Coronary artery (tissue), 2 donors: ENCODE results near the gene KPNB1.

Experiments used
- DNase-seq: peaks from one replicate; pipeline ENCODE4 v3.0.0-alpha.2; 2017; ENCODE audit warnings: low spot score
- H3K27ac ChIP-seq, 2 donors: fragments of 200-600 bp; sonication (generic); one replicate each; pipeline ENCODE4 v1.5.1; 2016 to 2019
- H3K4me3 ChIP-seq: fragments of 200-600 bp; sonication (generic); 2 replicates; pipeline ENCODE4 v1.5.1; 2016; ENCODE audit warnings: mild to moderate bottlenecking, moderate library complexity
- TF ChIP-seq, protein P1 (sequence below): fragments of 200-600 bp; sonication (generic); IDR thresholded peaks from one replicate; pipeline ENCODE4 v1.5.1; 2019; ENCODE audit warnings: antibody characterized with exemption

Gene KPNB1

DNA sequence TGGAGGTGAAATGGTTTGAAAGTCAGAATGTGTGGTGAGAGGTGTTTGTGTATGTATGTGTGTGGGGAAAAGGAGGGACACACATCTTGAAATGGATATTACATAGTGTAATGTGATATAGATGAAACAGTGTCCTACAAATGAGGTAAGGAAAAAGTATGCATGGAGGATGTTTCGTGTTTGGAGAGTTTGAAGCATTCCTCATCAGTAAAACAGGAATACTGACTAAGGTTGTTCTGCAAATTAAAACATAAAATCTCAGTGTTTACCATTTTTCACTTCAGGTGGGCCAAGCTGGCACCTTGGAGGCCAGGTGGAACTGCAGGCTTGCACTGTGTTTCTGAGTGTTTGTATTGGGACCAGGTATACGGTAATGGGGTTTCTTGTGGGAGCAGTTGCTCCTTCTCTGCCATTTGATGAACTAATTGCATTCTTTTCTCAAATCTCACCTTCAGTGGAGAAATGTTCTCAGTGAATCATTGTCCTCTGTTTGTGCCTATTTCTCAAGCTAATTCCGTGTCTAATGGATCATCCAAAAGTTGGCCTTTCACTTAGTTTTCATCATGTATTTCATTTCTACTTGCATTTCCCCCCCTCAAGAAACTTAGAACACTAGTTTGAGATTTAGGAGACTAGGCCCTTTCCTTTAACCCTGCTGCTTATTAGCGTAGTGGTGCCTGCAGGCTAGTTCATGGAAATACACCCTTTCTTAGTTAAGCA is 36.0 kb downstream of the KPNB1 start:
- H3K4me3 ChIP-seq: no peak overlapping the region
- no peak for DNase-seq
- H3K27ac ChIP-seq: no peak overlapping the region
- TF ChIP-seq, protein P1, sequence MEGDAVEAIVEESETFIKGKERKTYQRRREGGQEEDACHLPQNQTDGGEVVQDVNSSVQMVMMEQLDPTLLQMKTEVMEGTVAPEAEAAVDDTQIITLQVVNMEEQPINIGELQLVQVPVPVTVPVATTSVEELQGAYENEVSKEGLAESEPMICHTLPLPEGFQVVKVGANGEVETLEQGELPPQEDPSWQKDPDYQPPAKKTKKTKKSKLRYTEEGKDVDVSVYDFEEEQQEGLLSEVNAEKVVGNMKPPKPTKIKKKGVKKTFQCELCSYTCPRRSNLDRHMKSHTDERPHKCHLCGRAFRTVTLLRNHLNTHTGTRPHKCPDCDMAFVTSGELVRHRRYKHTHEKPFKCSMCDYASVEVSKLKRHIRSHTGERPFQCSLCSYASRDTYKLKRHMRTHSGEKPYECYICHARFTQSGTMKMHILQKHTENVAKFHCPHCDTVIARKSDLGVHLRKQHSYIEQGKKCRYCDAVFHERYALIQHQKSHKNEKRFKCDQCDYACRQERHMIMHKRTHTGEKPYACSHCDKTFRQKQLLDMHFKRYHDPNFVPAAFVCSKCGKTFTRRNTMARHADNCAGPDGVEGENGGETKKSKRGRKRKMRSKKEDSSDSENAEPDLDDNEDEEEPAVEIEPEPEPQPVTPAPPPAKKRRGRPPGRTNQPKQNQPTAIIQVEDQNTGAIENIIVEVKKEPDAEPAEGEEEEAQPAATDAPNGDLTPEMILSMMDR: no peak

DNA sequence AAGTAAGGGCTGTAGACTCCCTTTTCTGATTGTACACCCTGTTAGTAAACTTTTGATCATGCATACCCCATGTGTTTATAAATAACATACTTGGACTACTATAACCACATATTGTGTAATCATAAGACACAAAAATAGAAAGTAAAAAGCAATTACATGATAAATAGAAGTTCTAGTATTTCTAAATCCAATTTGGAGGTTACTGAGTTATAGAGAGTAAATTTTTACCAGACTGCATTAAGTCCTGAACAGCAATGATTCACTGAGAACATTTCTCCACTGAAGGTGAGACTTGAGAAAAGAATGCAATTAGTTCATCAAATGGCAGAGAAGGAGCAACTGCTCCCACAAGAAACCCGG is 36.5 kb downstream of the KPNB1 start:
- Histone ChIP-seq H3K4me3 (no peak overlapping the region), H3K27ac (no peak overlapping the region)
- TF ChIP-seq, protein P1: no peak
- DNase-seq: no peak

DNA sequence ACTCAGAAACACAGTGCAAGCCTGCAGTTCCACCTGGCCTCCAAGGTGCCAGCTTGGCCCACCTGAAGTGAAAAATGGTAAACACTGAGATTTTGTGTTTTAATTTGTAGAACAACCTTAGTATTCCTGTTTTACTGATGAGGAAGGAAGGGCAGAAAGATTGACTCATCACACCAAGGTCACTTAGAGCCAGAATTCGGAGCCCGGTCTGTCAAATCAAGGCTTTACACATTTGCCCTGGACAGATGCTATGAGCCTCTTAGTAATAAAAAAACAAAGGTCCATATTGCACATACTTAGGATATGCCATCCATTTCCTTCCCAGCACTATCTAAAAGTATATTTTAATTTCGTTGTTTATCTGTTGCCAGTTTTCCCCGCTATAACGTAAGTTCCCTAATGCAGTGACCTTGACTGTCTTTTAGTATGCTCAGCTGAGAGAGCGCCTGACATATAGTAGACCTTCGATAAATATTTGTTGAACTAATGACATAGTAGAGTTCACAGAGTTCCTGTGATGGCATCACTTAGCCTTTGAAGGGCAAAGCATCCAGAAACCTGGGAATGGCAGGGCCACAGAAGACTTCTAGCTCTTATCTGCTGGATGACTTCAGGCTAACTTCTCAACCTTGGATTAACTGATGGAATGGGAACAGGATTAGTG is 37.1 kb downstream of the KPNB1 start:
- H3K27ac ChIP-seq: no peak overlapping the region
- H3K4me3 ChIP-seq: no peak overlapping the region
- TF ChIP-seq, protein P1: no peak
- DNase-seq: no peak

DNA sequence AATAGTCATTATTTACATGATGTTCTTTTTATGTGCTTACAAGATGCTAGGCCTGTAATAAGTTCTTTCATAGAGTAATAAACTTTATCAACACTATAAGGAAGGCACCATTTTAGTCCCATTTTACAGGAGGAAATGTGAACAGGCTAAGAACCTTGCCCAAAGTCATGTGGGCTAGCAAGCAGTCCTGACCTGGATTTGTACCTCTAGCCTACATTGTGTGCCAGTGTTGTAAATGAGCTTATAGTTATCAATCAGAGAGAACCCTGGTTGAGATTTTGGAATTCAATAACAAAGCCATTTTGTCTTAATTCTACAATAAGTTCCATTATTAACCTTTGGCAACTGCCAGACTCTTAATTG is 37.6 kb downstream of the KPNB1 start:
- no peak overlapping the region for H3K4me3 ChIP-seq
- no peak for DNase-seq
- no peak overlapping the region for H3K27ac ChIP-seq
- TF ChIP-seq, protein P1: no peak

DNA sequence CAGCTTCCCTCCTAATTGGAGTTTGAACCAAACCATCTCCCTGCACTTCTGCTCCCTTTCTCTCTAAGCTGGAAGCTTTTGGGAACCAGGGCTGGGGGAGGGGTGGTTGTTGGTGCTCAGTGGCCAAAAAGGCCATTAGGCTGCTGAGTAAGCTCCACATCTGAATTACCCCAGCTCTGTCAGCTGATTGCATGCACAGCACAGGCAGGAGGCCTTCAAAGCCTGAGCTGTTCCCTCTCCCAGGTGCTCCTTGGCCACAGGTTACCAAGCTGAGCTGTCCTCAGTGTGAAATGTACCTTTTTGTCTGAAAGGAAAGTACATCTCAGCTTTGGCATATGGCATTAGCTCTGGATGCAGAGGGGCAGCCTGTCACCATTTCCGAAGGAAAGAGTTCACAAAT is 38.0 kb downstream of the KPNB1 start:
- TF ChIP-seq, protein P1: no peak
- no peak for DNase-seq
- no peak overlapping the region for H3K4me3 ChIP-seq
- H3K27ac ChIP-seq: no peak overlapping the region

DNA sequence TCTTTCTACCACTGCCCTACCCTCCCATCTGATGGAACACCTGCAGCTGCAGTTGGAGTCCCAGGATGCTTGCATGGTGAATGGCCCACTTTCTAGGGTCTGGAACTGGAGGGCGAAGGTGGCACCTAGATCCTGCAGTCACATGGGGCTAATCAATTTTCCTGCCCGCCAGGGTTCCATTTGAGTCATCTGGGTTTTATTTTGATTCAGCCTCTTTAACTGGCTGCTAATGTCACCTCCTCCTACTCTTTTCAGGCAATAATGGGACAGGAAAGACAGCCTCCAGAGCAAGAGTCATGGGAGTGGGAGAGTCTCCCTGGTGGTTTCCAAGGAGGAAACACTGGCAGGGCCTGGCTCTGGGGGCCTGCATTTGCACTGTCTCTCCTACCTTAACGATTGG is 40.4 kb downstream of the KPNB1 start:
- no peak for DNase-seq
- TF ChIP-seq, protein P1: no peak
- Histone ChIP-seq H3K27ac (no peak overlapping the region), H3K4me3 (no peak overlapping the region)
